Measurements from ENCODE around the gene LMO7.
"Not testable (repeated sequence)": the region's sequence is repeated elsewhere in the genome, so short reads cannot be mapped to it uniquely, and the experiment has no call there.

LMO7 gene

GRCh38 chr13:75771818-75772217, 135.7 kb downstream of the LMO7 start:
- DNase-seq (ENCODE audit: low read depth in 2 of 2) = no peak

GRCh38 chr13:75774176-75774575, 138.0 kb downstream of the LMO7 start:
- no peak for DNase-seq (ENCODE audit: low read depth in 2 of 2)

- no peak for DNase-seq (ENCODE audit: low read depth in 2 of 2)
Measured at GRCh38 chr13:75776550-75776949, 140.4 kb downstream of the LMO7 start.

GRCh38 chr13:75779393-75779792, 143.3 kb downstream of the LMO7 start:
- DNase-seq (ENCODE audit: low read depth in 2 of 2) = no peak

GRCh38 chr13:75780103-75780502, 144.0 kb downstream of the LMO7 start:
- not testable (repeated sequence) for DNase-seq (ENCODE audit: low read depth in 2 of 2)

DNA sequence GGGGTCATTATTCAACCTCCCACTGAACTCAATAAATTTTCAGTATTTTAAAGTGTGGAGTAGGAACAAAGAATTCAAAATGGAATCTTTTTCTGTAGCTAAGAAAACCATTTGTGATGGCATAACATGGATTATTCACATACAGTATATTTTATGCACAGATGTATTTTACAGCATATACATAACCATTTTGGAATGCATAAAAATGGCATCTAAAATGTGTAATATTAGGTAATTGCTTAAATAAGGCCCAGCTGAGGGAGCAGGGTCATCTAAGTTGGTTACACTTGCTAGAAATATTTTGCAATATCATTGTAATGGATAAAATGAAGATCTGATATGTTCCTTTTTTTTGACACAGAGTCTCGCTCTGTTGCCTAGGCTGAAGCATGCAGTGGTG, 146.9 kb downstream of the LMO7 start:
- no peak for DNase-seq (ENCODE audit: low read depth in 2 of 2)

DNA sequence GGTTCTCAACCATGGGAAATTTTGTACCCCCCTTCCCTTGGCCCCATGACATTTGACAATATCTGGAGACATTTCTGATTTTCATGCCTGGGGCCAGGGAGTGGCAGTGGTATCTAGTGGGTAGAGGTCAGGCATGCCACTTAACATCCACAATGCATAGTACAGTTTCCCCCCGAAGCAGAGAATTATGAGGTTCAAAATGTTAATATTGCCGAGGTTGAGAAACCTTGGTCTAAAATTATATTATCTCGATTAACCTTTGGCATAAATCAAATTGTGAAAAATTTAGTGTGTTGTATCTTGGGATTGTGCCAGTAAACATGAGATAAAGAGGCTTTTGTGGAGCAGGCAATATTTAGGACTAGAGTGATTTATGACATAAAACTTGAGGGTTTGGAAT, 147.9 kb downstream of the LMO7 start:
- no peak for DNase-seq (ENCODE audit: low read depth in 2 of 2)

DNA sequence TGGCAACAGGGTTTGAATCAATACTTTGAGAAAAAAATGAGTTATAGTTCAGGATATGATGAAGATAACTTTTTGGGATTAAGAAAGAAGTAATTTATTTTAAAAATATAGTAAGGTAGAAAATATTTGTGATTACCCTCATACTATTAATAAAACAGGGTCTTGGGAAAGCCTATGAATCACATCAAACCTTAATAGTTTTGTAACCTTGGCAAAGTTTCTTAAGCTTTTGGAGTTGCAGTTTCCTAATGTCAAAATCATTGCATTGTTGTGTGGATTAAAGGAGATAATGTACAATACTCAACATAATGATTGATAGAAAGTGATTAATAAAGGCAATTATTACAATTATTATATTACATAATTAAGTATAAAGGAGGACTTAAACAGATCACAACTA, 149.0 kb downstream of the LMO7 start:
- no peak for DNase-seq (ENCODE audit: low read depth in 2 of 2)

GRCh38 chr13:75787249-75787928, 151.3 kb downstream of the LMO7 start:
- no peak for DNase-seq (ENCODE audit: low read depth in 2 of 2)

DNA sequence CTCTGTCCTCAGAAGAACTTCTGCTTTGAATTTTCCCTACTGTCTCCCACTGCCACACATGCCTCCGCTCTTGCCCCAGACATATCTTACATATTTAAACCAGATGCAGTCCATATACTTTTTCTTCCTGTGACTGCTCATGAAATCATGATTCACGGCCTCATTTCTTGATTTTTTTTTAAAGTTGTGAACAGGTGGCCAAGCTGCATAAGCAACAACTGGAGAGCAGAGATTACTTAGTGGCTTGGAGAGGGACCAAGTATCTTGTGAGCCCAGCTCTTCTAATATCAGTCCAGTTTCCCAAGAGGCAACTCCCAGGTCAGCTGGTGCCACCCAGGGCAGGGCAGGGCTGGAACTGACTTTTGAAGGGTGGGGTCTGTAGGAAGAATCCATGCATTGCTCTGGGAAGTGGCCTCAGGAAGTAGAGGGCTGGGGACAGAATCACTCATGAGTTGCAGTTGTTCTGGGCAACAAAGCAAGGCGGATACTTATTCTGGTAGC, 152.4 kb downstream of the LMO7 start:
- no peak for DNase-seq (ENCODE audit: low read depth in 2 of 2)

GRCh38 chr13:75789451-75790197, 153.5 kb downstream of the LMO7 start:
- no peak for DNase-seq (ENCODE audit: low read depth in 2 of 2)

GRCh38 chr13:75790198-75790970, 154.3 kb downstream of the LMO7 start:
- no peak for DNase-seq (ENCODE audit: low read depth in 2 of 2)

DNA sequence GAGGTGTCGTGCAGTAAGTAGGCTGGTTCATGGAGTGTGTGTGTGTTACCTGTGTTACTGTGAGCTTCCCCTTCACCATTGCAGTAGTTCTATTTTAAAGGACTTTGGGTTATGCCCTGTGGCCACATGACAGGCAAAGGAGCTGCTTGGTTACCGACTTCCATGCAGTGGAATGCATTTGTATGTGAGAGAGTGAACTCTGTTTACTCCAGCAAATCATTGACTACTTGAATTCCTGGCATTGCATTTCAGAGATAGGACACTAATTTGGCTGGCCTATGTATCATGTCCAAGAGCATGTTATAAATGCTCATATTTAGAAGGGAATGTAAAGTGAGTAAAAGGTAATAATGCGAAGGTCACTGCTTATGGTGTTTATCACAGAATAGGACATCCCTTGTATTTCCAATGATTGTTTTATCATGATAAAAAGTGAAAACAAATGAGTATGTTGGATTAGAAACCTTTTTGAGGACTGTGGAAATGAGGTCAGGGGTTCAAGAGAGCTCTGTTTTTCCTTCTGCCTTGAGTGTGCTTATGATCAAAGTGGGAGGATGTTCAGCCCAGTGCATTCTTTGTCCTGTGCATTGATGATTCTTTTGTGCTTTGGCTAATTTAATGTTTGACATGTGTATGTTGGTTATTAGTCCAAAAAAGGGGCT, 156.5 kb downstream of the LMO7 start:
- DNase-seq (ENCODE audit: low read depth in 2 of 2) = no peak

GRCh38 chr13:75793188-75793567, 157.0 kb downstream of the LMO7 start:
- DNase-seq (ENCODE audit: low read depth in 2 of 2) = not testable (repeated sequence)

DNA sequence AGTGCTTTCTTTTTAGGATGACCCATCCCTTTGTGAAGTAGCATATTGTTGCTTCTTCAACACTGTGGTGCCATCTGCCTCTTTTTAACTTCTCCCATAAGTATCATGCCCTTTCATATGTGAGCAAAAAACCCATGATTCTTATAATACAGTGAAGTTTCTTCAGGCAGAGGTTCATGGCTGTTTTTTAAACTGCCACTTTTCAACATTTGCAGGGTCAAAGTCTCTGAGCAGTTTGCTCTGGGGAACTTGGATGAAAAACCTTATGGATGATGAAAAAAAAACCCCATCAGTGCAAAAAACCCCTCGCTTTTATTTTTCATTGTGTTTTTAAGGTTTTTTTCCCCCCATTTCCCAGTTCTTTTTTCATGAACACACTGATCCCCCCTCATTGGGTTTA, 158.5 kb downstream of the LMO7 start:
- DNase-seq (ENCODE audit: low read depth in 2 of 2) = no peak

- DNase-seq (ENCODE audit: low read depth in 2 of 2) = no peak
Measured at GRCh38 chr13:75795274-75795673, 159.1 kb downstream of the LMO7 start.

DNA sequence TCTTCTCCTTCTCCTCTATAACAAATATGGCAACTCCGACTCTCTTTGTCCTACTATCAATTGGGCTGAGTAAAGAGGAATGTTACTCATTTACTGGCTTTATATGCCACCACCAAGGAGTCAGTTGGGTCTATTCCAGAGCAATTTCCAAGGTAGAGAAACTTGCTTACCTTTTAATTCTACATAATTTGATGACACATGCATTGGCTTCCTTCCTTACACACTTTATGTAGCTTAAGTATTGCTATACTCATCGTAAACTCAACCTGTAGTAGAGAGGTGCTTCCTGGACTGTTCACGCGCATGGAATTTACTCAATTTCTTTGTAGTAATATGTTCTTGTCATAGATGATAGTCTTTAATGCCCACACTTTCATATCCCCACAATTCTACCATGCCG, 160.7 kb downstream of the LMO7 start:
- no peak for DNase-seq (ENCODE audit: low read depth in 2 of 2)

DNA sequence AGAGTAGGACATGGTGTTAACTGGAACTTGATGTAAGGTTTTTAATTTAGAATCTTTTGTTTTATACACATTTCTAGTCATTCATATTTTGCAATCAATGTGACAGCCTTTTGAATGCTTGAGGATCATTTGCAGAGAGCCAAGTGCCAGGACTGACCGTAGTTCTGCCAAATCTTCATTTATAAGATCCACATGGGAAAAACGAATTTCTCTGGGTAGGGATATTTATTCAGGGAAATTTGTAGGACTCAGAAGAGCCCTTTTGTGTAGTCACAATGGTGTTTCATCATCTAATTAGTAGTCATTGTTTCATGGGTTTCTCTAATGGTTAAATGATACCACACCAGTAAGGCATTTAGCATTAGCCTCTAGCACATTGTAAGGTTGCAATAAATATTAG, 161.1 kb downstream of the LMO7 start:
- no peak for DNase-seq (ENCODE audit: low read depth in 2 of 2)

GRCh38 chr13:75797719-75798118, 161.6 kb downstream of the LMO7 start:
- DNase-seq (ENCODE audit: low read depth in 2 of 2) = no peak

DNA sequence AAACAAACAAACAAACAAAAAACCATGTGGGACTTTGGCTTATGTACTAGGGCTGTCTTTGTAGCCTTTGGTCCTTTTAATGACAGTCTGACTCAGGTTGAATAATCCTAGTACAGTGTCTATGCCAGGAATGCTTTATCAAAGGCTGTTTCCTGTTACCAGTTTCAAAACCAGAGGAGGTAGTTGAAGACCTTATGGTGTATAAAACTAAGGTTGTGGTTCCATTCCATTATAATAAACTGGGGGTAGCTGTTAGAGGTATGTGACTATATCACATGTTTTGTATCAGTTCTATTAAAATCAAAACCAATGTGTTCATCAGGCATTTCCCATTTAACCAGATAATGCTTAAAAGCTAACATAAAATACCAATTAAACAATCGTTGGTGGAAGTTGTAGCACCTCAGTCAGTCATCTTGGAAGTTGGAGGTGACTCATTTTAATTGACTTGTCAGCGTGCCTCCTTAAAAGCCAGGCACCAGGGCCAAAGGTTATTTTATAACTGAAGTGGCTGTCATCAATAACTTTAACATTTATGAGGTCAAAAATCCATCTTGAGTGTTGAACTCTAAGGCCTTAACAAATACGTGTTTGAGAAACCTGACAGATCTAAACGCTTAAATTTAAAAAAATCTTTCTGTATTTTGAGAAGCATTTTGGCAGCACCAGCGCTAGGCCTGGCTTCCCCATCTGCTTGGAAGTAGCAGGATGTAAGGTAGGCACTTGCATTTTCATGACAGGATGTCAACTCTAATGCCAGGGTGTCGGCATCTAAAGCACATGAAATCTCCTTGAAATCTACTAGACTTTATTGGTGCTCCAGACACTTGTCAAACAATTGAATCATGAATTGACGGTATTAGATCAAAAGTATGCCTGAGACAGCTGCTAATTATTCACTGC, 162.5 kb downstream of the LMO7 start:
- DNase-seq (ENCODE audit: low read depth in 2 of 2) = no peak

DNA sequence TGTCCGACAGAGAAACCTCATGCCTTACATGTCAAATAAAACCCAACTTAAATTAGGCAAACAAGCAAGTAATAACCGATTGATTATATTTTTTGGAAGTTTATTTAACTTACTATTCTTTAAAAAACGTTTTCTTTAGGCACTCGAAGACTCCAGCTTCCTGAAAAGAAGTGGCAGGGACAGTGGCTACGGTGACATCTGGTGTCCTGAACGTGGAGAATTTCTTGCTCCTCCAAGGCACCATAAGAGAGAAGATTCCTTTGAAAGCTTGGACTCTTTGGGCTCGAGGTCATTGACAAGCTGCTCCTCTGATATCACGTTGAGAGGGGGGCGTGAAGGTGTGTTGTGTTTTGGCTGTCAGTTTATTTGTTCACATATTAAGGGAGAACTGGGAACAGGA, 164.4 kb downstream of the LMO7 start:
- DNase-seq (ENCODE audit: low read depth in 2 of 2) = no peak
